Measurements from ENCODE around the gene TOR3A. TPM values are rescaled to one million over a fixed set of nuclear protein-coding genes. Genes with fewer than 3 reads are reported as not detected.
"Not testable (repeated sequence)": the region's sequence is repeated elsewhere in the genome, so short reads cannot be mapped to it uniquely, and the experiment has no call there.

The TOR3A gene
- total RNA-seq, 4 donors from 2014 or later, result 38.6 to 55.8 (median 39.1) TPM

GRCh38 chr1:179129702-179130473, 48.0 kb downstream of the TOR3A start:
- Histone ChIP-seq H3K36me3 (peaks cover 0 to 9% (median 3%) of the 10 kb centered on the region in 4 donors), H3K4me1 (peaks cover 9 to 37% (median 32%) of the 10 kb centered on the region in 4 donors), H3K9me3 (no peaks in the 10 kb centered on the region), H3K27me3 (no peaks in the 10 kb centered on the region), H3K27ac (replicated peaks in 1 of 4) (peak overlapping the region; percentile 39 to 64 (median 57)), H3K4me3 (peak overlapping the region; percentile 33 to 47 (median 40))
- DNase-seq (ENCODE audit: extremely low spot score), result no peak
- WGBS, result 77% methylated on average over 10 of the region's 10 CpGs
- no peak for TF ChIP-seq POLR2AphosphoS5 (IDR thresholded peaks at IDR 0.05)
- TF ChIP-seq EP300 (IDR thresholded peaks at IDR 0.05), result no peak
- no peak for TF ChIP-seq CTCF (IDR thresholded peaks at IDR 0.05)
- TF ChIP-seq POLR2A (IDR thresholded peaks at IDR 0.05; ENCODE audit: low read depth), result no peak
- intact Hi-C loops (cut with DNase I), result no loop called here

DNA sequence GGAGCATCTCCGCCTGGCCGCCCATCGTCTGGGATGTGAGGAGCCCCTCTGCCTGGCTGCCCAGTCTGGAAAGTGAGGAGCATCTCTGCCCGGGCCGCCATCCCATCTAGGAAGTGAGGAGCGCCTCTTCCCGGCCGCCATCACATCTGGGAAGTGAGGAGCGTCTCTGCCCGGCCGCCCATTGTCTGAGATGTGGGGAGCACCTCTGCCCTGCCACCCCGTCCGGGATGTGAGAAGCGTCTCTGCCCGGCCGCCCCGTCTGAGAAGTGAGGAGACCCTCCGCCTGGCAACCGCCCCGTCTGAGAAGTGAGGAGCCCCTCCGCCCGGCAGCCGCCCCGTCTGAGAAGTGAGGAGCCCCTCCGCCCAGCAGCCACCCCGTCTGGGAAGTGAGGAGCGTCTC, 53.3 kb downstream of the TOR3A start:
- intact Hi-C loops (cut with DNase I); H3K36me3 ChIP-seq; H3K27ac ChIP-seq (replicated peaks in 1 of 4); H3K27me3 ChIP-seq; DNase-seq (ENCODE audit: extremely low spot score); H3K4me3 ChIP-seq; H3K9me3 ChIP-seq: not testable (repeated sequence)
- WGBS, result 95% methylated on average over 4 of the region's 27 CpGs
- H3K4me1 ChIP-seq, result peaks cover 0 to 30% (median 14%) of the 10 kb centered on the region in 4 donors

GRCh38 chr1:179135707-179136106, 53.8 kb downstream of the TOR3A start:
- H3K27ac ChIP-seq (replicated peaks in 1 of 4); H3K36me3 ChIP-seq; H3K9me3 ChIP-seq; H3K27me3 ChIP-seq; H3K4me3 ChIP-seq; intact Hi-C loops (cut with DNase I); DNase-seq (ENCODE audit: extremely low spot score): not testable (repeated sequence)
- WGBS, result no CpG with 5 or more reads among the region's 28 CpGs
- H3K4me1 ChIP-seq, result peaks cover 0 to 30% (median 12%) of the 10 kb centered on the region in 4 donors

GRCh38 chr1:179137617-179138255, 55.9 kb downstream of the TOR3A start:
- WGBS, result 70% methylated on average over 5 of the region's 5 CpGs
- H3K9me3 ChIP-seq, result no peaks in the 10 kb centered on the region
- H3K4me1 ChIP-seq, result peaks cover 0 to 41% (median 21%) of the 10 kb centered on the region in 4 donors
- H3K27ac ChIP-seq (replicated peaks in 1 of 4), result no peak overlapping the region
- H3K27me3 ChIP-seq, result no peaks in the 10 kb centered on the region
- no peak for TF ChIP-seq CTCF (IDR thresholded peaks at IDR 0.05)
- TF ChIP-seq POLR2A (IDR thresholded peaks at IDR 0.05; ENCODE audit: low read depth), result no peak
- no peak for TF ChIP-seq EP300 (IDR thresholded peaks at IDR 0.05)
- no peak for TF ChIP-seq POLR2AphosphoS5 (IDR thresholded peaks at IDR 0.05)
- H3K36me3 ChIP-seq, result no peaks in the 10 kb centered on the region
- DNase-seq (ENCODE audit: extremely low spot score), result no peak
- no peak overlapping the region for H3K4me3 ChIP-seq
- intact Hi-C loops (cut with DNase I), result no loop called here

GRCh38 chr1:179138755-179139154, 56.9 kb downstream of the TOR3A start:
- H3K27ac ChIP-seq (replicated peaks in 1 of 4); H3K4me3 ChIP-seq; DNase-seq (ENCODE audit: extremely low spot score); H3K9me3 ChIP-seq; H3K27me3 ChIP-seq; intact Hi-C loops (cut with DNase I); H3K36me3 ChIP-seq: not testable (repeated sequence)
- WGBS, result 100% methylated on average over 9 of the region's 21 CpGs
- peaks cover 0 to 51% (median 30%) of the 10 kb centered on the region in 4 donors for H3K4me1 ChIP-seq

- peak overlapping the region; percentile 43 to 64 (median 58) for H3K27ac ChIP-seq (replicated peaks in 1 of 4)
- no peak for TF ChIP-seq POLR2A (IDR thresholded peaks at IDR 0.05; ENCODE audit: low read depth)
- TF ChIP-seq POLR2AphosphoS5 (IDR thresholded peaks at IDR 0.05), result no peak
- TF ChIP-seq EP300 (IDR thresholded peaks at IDR 0.05), result no peak
- TF ChIP-seq CTCF (IDR thresholded peaks at IDR 0.05), result no peak
- H3K9me3 ChIP-seq, result no peaks in the 10 kb centered on the region
- H3K36me3 ChIP-seq, result no peaks in the 10 kb centered on the region
- intact Hi-C loops (cut with DNase I), result loop anchor here (5.0 kb wide), 1 partner anchor 36 kb away; no protein-coding TSS in a partner anchor
- H3K27me3 ChIP-seq, result no peaks in the 10 kb centered on the region
- WGBS, result 47% methylated on average over 4 of the region's 4 CpGs
- H3K4me1 ChIP-seq, result peaks cover 0 to 57% (median 32%) of the 10 kb centered on the region in 4 donors
- no peak for DNase-seq (ENCODE audit: extremely low spot score)
- peak overlapping the region; percentile 23 to 44 (median 32) for H3K4me3 ChIP-seq
Observed at GRCh38 chr1:179141592-179142251, 59.9 kb downstream of the TOR3A start.

All from esophagus muscularis mucosa (tissue), 4 donors.